Measurements from ENCODE around the gene GAB1. TPM values are rescaled to one million over a fixed set of nuclear protein-coding genes. Genes with fewer than 3 reads are reported as not detected.

Gene GAB1
- total and polyA plus RNA-seq, 2 donors (not counting 1 experiment from before 2014, with no cell fraction given) = 4.7 to 10.8 TPM

DNA sequence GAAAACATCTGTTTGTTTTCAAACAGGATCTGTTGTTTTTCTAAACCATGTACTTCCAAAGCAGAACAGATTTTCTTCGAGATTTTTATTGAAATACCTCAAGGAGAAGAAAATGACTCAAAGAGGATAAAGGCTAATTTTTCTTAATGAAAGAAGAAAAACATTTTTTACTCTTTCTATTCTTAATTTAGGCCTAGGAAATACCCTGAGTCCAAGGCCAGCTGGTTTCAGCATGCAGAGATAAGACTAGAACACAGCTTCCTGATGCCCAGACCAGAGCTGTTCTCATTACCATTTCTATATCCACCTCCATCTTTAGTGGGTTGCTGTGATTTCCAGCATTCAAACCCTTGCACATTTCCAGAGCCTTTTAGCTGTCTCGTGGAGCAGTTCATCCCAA is 18.3 kb downstream of the GAB1 start:
- Histone ChIP-seq H3K36me3 (replicated peaks in 1 of 2; ENCODE audit: control extremely low read depth in 1 of 2, control insufficient read depth in 1 of 2, extremely low read depth in 1 of 2, insufficient read depth in 2 of 2, low read length in 1 of 2) (no peaks in the 10 kb centered on the region), H3K9me3 (ENCODE audit: control extremely low read depth in 1 of 3, control insufficient read depth in 2 of 3, insufficient read depth in 1 of 3, low read length in 2 of 3) (no peaks in the 10 kb centered on the region), H3K79me2 (ENCODE audit: control insufficient read depth, insufficient read depth, low read length) (peaks cover 27% of the 10 kb centered on the region), H3K9ac (ENCODE audit: low read length) (no peak overlapping the region), H2AFZ (ENCODE audit: insufficient read depth, low read depth, low read length, poor library complexity, severe bottlenecking) (no peak overlapping the region), H3K4me2 (replicated peaks; ENCODE audit: low read depth, low read length, poor library complexity, severe bottlenecking) (peak overlapping the region; percentile 21), H4K20me1 (ENCODE audit: control insufficient read depth, insufficient read depth, low read length, poor library complexity, severe bottlenecking) (no peaks in the 10 kb centered on the region), H3K27me3 (replicated peaks in 1 of 4; ENCODE audit: control extremely low read depth in 1 of 4, control insufficient read depth in 3 of 4, insufficient read depth in 4 of 4, low read length in 3 of 4) (no peaks in the 10 kb centered on the region), H3K4me1 (ENCODE audit: control insufficient read depth in 2 of 2, insufficient read depth in 2 of 2, low read length in 2 of 2) (peaks cover 35 to 50% of the 10 kb centered on the region in 2 donors), H3K27ac (ENCODE audit: low read length in 2 of 2) (peak overlapping the region; percentile 11 to 90), H3K4me3 (ENCODE audit: control extremely low read depth in 1 of 5, extremely low read depth in 1 of 5, insufficient read depth in 1 of 5, low read depth in 2 of 5, low read length in 4 of 5) (no peak overlapping the region)
- DNase-seq (no peak), ATAC-seq (ENCODE audit: low read depth) (no peak)
- TF ChIP-seq EZH2 (IDR thresholded peaks at IDR 0.05; ENCODE audit: borderline replicate concordance, insufficient read depth, low read depth, low read length, poor library complexity, severe bottlenecking) = no peak
- TF ChIP-seq, protein P1, sequence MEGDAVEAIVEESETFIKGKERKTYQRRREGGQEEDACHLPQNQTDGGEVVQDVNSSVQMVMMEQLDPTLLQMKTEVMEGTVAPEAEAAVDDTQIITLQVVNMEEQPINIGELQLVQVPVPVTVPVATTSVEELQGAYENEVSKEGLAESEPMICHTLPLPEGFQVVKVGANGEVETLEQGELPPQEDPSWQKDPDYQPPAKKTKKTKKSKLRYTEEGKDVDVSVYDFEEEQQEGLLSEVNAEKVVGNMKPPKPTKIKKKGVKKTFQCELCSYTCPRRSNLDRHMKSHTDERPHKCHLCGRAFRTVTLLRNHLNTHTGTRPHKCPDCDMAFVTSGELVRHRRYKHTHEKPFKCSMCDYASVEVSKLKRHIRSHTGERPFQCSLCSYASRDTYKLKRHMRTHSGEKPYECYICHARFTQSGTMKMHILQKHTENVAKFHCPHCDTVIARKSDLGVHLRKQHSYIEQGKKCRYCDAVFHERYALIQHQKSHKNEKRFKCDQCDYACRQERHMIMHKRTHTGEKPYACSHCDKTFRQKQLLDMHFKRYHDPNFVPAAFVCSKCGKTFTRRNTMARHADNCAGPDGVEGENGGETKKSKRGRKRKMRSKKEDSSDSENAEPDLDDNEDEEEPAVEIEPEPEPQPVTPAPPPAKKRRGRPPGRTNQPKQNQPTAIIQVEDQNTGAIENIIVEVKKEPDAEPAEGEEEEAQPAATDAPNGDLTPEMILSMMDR (IDR thresholded peaks at IDR 0.05) = no peak
- no peaks in the 10 kb centered on the region for H3K27me3 Mint-ChIP-seq
- peaks cover 56% of the 10 kb centered on the region for H3K4me1 Mint-ChIP-seq
- WGBS (ENCODE audit: insufficient coverage) = no CpG with 5 or more reads among the region's 2 CpGs
- ChIA-PET POLR2A (no interaction called here), CTCF (interaction anchor here (1.2 kb wide), 1 partner anchor 22 kb away, joined by 3 read pairs; no protein-coding TSS in a partner anchor)
- H3K9me3 Mint-ChIP-seq (ENCODE audit: insufficient read depth) = no peaks in the 10 kb centered on the region
- H3K27ac Mint-ChIP-seq = peak overlapping the region; percentile 66
- H3K4me3 Mint-ChIP-seq = no peak overlapping the region
- intact Hi-C loops (cut with micrococcal nuclease) = no loop called here

DNA sequence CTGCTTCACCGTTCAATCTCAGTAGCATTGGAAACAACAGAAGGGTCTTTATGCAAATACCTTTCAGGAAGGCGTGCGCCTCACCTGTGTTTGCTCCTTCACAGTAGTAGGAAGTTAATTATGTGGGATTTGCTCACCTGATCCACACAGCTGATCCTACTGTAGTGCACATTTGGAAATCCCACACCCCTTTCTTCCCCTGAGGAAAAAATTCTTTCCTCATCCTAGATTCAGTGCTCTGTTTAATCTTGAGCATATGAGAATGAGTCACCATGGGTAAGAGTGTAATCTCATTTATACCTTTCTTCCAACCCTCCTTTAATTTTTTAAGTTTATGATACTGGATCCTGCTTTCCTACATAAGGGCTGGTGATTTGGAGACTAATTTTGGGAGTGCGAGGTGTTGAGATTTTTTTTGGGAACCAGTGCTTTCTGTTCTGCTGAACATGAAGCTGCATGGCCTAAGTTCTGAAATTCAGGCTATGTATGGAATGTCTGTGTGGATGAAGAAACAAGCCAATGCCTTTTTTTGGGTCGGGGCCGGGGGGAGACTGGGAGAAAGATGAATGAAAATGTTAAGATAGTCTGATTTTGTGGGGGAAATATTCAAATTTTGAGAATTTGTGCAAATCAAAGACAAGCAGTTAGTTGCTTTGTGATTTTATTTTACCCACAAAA is 19.0 kb downstream of the GAB1 start:
- H3K27me3 ChIP-seq (replicated peaks in 1 of 4; ENCODE audit: control extremely low read depth in 1 of 4, control insufficient read depth in 3 of 4, insufficient read depth in 4 of 4, low read length in 3 of 4) = no peaks in the 10 kb centered on the region
- H4K20me1 ChIP-seq (ENCODE audit: control insufficient read depth, insufficient read depth, low read length, poor library complexity, severe bottlenecking) = no peaks in the 10 kb centered on the region
- H3K27ac ChIP-seq (ENCODE audit: low read length in 2 of 2) = peak overlapping the region; percentile 11 to 90
- ChIA-PET CTCF (interaction anchor here (1.2 kb wide), 1 partner anchor 21 kb away, joined by 3 read pairs; no protein-coding TSS in a partner anchor), POLR2A (no interaction called here)
- Mint-ChIP-seq H3K9me3 (ENCODE audit: insufficient read depth) (no peaks in the 10 kb centered on the region), H3K27me3 (no peaks in the 10 kb centered on the region), H3K4me1 (peaks cover 56% of the 10 kb centered on the region), H3K4me3 (no peak overlapping the region), H3K27ac (peak overlapping the region; percentile 66)
- H3K9me3 ChIP-seq (ENCODE audit: control extremely low read depth in 1 of 3, control insufficient read depth in 2 of 3, insufficient read depth in 1 of 3, low read length in 2 of 3) = no peaks in the 10 kb centered on the region
- no peak for ATAC-seq (ENCODE audit: low read depth)
- TF ChIP-seq, protein P1 (IDR thresholded peaks at IDR 0.05) = no peak
- no peak for TF ChIP-seq EZH2 (IDR thresholded peaks at IDR 0.05; ENCODE audit: borderline replicate concordance, insufficient read depth, low read depth, low read length, poor library complexity, severe bottlenecking)
- DNase-seq = no peak
- H3K36me3 ChIP-seq (replicated peaks in 1 of 2; ENCODE audit: control extremely low read depth in 1 of 2, control insufficient read depth in 1 of 2, extremely low read depth in 1 of 2, insufficient read depth in 2 of 2, low read length in 1 of 2) = no peaks in the 10 kb centered on the region
- H3K79me2 ChIP-seq (ENCODE audit: control insufficient read depth, insufficient read depth, low read length) = peaks cover 34% of the 10 kb centered on the region
- peak overlapping the region; percentile 21 for H3K4me2 ChIP-seq (replicated peaks; ENCODE audit: low read depth, low read length, poor library complexity, severe bottlenecking)
- no peak overlapping the region for H2AFZ ChIP-seq (ENCODE audit: insufficient read depth, low read depth, low read length, poor library complexity, severe bottlenecking)
- 88% methylated on average over 3 of the region's 6 CpGs for WGBS (ENCODE audit: insufficient coverage)
- peaks cover 35 to 51% of the 10 kb centered on the region in 2 donors for H3K4me1 ChIP-seq (ENCODE audit: control insufficient read depth in 2 of 2, insufficient read depth in 2 of 2, low read length in 2 of 2)
- intact Hi-C loops (cut with micrococcal nuclease) = no loop called here
- no peak overlapping the region for H3K4me3 ChIP-seq (ENCODE audit: control extremely low read depth in 1 of 5, extremely low read depth in 1 of 5, insufficient read depth in 1 of 5, low read depth in 2 of 5, low read length in 4 of 5)
- no peak overlapping the region for H3K9ac ChIP-seq (ENCODE audit: low read length)
